B cell (primary cell): ENCODE data around the gene GUCA2B.

Experiments
- EZH2 ChIP-seq: IDR thresholded peaks from 2 replicates; pipeline ENCODE4 v1.6.1; 2012; ENCODE audit warnings: borderline replicate concordance, low read depth, mild to moderate bottlenecking, moderate library complexity, low read length; ENCODE audit not compliant: insufficient read depth, poor library complexity, severe bottlenecking
- TF ChIP-seq, protein P1 (sequence below): fragments of 200-600 bp; IDR thresholded peaks from one replicate; pipeline ENCODE4 v1.8.0; 2022; ENCODE audit warnings: antibody characterized with exemption, mild to moderate bottlenecking

DNA sequence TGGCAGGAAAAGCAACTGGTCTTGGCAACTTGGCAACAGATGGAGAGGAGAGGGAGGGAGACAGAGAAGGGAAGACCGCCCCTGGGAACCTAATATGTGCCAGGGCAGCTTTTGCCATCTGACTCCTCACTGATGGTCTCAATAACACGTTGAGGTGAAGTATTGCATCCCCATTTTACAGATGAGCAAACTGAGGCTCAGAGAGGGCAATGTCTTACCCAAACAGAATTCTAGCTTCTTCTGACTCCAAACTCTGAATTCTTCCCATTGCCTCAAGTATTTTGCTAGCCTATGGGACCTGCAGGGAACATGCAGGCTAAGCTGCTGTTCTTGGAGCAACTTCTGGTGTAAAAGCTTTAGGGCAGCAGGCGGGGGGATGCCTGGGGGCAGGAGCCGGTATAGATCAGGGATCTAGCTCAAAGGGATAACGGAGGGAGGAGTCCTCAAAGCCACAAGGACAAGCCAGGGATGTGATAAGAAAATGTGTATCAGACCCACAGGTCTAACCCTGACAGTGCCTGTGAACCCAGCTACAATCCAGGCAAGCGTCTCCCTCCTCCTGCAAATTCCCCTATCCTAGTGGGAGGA lies 18.6 kb downstream of the GUCA2B start:
- TF ChIP-seq, protein P1, sequence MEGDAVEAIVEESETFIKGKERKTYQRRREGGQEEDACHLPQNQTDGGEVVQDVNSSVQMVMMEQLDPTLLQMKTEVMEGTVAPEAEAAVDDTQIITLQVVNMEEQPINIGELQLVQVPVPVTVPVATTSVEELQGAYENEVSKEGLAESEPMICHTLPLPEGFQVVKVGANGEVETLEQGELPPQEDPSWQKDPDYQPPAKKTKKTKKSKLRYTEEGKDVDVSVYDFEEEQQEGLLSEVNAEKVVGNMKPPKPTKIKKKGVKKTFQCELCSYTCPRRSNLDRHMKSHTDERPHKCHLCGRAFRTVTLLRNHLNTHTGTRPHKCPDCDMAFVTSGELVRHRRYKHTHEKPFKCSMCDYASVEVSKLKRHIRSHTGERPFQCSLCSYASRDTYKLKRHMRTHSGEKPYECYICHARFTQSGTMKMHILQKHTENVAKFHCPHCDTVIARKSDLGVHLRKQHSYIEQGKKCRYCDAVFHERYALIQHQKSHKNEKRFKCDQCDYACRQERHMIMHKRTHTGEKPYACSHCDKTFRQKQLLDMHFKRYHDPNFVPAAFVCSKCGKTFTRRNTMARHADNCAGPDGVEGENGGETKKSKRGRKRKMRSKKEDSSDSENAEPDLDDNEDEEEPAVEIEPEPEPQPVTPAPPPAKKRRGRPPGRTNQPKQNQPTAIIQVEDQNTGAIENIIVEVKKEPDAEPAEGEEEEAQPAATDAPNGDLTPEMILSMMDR = no peak
- TF ChIP-seq EZH2 = no peak
